HEK293T (cell line): ENCODE results near the gene CHKA.

Experiments used
- ARNT ChIP-seq: fragments of 450-650 bp; IDR thresholded peaks from 2 replicates; pipeline ENCODE4 v1.6.1; 2017; ENCODE audit warnings: mild to moderate bottlenecking
- BHLHE40 ChIP-seq: fragments of 450-650 bp; IDR thresholded peaks from 2 replicates; pipeline ENCODE4 v1.6.1; 2016; ENCODE audit warnings: mild to moderate bottlenecking, moderate library complexity, borderline replicate concordance
- ELF4 ChIP-seq: fragments of 450-650 bp; IDR thresholded peaks from 2 replicates; pipeline ENCODE4 v1.6.1; 2017; ENCODE audit warnings: antibody characterized with exemption
- FOXA1 ChIP-seq: fragments of 450-650 bp; IDR thresholded peaks from 2 replicates; pipeline ENCODE4 v1.6.1; 2016; ENCODE audit warnings: mild to moderate bottlenecking
- FOXK2 ChIP-seq: fragments of 450-650 bp; IDR thresholded peaks from 2 replicates; pipeline ENCODE4 v1.6.1; 2016; ENCODE audit warnings: mild to moderate bottlenecking
- FOXM1 ChIP-seq: fragments of 450-650 bp; IDR thresholded peaks from 2 replicates; pipeline ENCODE4 v1.6.1; 2017; ENCODE audit warnings: mild to moderate bottlenecking, borderline replicate concordance
- HDGF ChIP-seq: fragments of 450-650 bp; IDR thresholded peaks from 2 replicates; pipeline ENCODE4 v1.6.1; 2017; ENCODE audit warnings: antibody characterized with exemption, borderline replicate concordance
- L3MBTL2 ChIP-seq: fragments of 450-650 bp; conservative IDR thresholded peaks from 2 replicates; pipeline ENCODE4 v1.6.1; 2016; ENCODE audit warnings: mild to moderate bottlenecking
- LEF1 ChIP-seq: fragments of 450-650 bp; IDR thresholded peaks from 2 replicates; pipeline ENCODE4 v1.6.1; 2017; ENCODE audit warnings: mild to moderate bottlenecking, borderline replicate concordance
- SP1 ChIP-seq: fragments of 450-650 bp; IDR thresholded peaks from 2 replicates; pipeline ENCODE4 v1.6.1; 2017
- SUZ12 ChIP-seq: fragments of 450-650 bp; IDR thresholded peaks from 2 replicates; pipeline ENCODE4 v1.6.1; 2016; ENCODE audit warnings: mild to moderate bottlenecking
- TARDBP ChIP-seq: fragments of 450-650 bp; IDR thresholded peaks from 2 replicates; pipeline ENCODE4 v1.6.1; 2016
- ZNF384 ChIP-seq: fragments of 450-650 bp; IDR thresholded peaks from 2 replicates; pipeline ENCODE4 v1.6.1; 2016
- TF ChIP-seq, protein P1 (sequence below): fragments of 450-650 bp; IDR thresholded peaks from 2 replicates; pipeline ENCODE4 v1.6.1; 2016

DNA sequence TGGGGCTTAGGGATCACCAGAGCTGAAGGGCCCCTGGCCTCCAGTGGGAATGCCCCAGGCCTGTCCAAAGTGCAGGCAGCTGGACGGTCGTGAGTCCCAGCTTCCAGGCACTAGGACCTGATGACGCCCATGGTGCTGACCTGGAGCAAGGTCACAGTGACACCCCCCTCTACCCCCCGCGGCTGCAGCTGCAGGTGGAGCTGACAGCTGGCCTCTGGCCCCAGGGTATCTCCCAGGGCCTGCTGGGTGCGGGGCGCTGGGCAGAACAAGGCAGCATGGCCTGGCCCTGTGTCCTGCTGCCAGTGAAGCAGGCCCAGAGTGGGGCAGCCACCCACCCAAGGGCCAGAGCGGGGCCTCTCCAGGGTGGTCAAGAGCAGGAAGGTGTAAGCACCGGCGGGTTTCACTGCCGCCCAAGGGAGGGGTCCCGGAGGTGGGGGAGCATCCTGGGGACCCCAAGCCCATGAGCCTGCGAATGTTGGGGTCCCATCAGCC lies 82.9 kb downstream of the CHKA start:
- TF ChIP-seq ARNT = no peak
- TF ChIP-seq, protein P1, sequence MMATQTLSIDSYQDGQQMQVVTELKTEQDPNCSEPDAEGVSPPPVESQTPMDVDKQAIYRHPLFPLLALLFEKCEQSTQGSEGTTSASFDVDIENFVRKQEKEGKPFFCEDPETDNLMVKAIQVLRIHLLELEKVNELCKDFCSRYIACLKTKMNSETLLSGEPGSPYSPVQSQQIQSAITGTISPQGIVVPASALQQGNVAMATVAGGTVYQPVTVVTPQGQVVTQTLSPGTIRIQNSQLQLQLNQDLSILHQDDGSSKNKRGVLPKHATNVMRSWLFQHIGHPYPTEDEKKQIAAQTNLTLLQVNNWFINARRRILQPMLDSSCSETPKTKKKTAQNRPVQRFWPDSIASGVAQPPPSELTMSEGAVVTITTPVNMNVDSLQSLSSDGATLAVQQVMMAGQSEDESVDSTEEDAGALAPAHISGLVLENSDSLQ = no peak
- no peak for TF ChIP-seq TARDBP
- TF ChIP-seq BHLHE40 = no peak
- TF ChIP-seq LEF1 = no peak
- TF ChIP-seq SP1 = no peak
- no peak for TF ChIP-seq SUZ12
- no peak for TF ChIP-seq FOXA1
- no peak for TF ChIP-seq FOXK2
- no peak for TF ChIP-seq ELF4
- no peak for TF ChIP-seq ZNF384
- no peak for TF ChIP-seq FOXM1
- TF ChIP-seq L3MBTL2 = no peak
- TF ChIP-seq HDGF = 0 out of 2 replicates have a peak, but pooled peaks have one; percentile 53
